Fibroblast of skin of back (primary cell): Measurements from ENCODE around the gene RSU1.

Source experiments
- DNase-seq: peaks from one replicate; pipeline ENCODE4 v3.0.0-alpha.2; 2013

RSU1 gene

DNA sequence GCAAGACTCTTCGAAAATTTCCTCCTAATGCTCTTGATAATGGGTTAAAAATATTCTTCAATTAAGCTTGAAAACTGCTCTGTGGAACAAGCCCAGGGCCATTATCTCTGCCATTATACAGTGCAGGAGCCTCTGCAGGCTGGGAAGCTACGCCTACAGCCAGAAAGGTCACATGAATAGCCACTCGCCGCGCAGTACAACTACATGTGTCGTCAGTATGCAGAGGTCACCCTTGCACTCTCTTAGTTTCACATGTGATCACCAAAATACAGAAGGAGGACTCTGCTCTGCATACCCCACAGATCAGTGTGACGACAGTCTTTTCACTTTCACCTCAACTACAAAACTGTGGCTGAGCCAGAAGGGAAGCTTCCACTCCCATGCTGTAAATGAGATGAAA is 153.8 kb downstream of the RSU1 start:
- DNase-seq, result no peak

DNA sequence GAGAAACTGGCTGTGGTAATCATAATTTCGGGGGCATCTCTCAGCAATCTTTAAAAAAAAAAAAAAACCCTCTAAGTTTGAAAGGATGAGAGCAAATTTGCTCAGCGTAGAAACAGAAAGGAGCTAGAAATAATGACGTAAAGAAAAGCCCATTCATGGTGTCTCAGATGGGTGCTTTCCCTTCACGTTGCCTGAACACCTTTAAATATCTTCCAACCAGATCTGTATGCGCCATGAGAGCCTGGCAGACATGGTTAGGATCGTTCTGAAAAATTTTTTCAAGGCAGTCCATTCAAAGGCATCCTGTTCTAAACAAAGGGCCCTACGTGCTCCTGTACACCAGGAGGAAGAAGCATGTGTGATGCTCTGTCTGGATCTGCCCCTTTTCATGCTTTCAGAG is 154.3 kb downstream of the RSU1 start:
- no peak for DNase-seq

GRCh38 chr10:16656895-16657294 is 160.3 kb downstream of the RSU1 start:
- no peak for DNase-seq

- no peak for DNase-seq
Observed at GRCh38 chr10:16653224-16653623, 164.0 kb downstream of the RSU1 start.

DNA sequence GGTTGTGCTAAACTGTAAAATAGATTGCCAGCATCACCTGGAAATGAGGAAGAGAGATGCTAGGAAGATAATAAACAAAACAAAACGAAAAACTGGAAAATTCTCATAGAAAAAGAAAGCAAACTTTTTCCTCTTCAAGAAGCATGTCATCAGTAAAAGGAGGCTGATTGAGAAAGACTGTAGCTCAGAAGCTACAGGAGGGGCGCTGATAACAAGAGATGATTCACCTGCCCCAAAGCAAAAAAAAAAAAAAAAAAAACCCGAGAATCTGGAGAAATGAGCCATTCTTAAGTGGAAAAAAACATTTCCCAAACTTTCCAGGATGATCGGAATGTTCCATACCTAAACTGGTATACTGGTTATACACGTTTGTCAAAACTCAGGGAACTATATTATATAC is 165.1 kb downstream of the RSU1 start:
- DNase-seq, result peak; percentile 4

DNA sequence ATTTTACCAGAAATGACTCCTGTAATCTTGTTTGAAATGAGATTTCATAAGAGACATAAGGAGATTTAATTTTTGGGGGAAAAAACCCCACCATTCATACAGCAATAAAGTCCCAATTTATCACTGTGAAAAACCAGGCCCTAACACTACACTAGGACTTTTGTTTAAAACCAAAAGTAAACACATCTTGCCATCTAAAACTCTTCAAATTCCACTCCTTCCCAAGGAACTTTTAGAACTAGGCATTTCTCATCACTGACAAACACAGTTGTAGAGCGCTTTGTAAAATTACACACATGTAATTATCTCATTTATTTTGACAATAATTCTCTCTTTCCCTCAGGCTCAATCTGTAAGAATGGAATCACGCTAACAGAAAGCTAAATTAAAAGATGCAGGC is 167.5 kb downstream of the RSU1 start:
- no peak for DNase-seq

GRCh38 chr10:16648366-16648765 is 168.9 kb downstream of the RSU1 start:
- DNase-seq, result no peak

- no peak for DNase-seq
Observed at GRCh38 chr10:16646181-16647059, 170.8 kb downstream of the RSU1 start.

- DNase-seq, result peak; percentile 71
Observed at GRCh38 chr10:16644146-16644545, 173.1 kb downstream of the RSU1 start.

- no peak for DNase-seq
Observed at GRCh38 chr10:16643502-16643901, 173.7 kb downstream of the RSU1 start.

GRCh38 chr10:16640153-16640552 is 177.1 kb downstream of the RSU1 start:
- no peak for DNase-seq

DNA sequence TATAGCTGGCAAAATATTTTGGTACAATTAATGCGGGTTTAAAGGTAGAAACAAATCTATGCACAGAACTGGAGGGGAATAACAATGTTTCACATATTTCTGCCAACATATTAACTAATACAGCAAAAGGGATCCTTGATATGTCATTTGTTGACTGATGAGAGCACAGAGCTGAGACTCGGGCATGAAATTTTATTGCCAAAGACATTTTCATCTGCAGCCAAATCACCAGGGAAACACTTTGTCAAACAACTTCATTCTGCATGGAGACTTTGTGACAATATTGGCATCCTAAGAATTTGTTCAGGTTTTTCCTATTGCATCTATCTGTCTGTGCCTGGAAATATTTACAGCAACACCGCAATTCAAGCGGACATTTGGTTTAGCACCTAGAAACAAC is 177.8 kb downstream of the RSU1 start:
- DNase-seq, result no peak

DNA sequence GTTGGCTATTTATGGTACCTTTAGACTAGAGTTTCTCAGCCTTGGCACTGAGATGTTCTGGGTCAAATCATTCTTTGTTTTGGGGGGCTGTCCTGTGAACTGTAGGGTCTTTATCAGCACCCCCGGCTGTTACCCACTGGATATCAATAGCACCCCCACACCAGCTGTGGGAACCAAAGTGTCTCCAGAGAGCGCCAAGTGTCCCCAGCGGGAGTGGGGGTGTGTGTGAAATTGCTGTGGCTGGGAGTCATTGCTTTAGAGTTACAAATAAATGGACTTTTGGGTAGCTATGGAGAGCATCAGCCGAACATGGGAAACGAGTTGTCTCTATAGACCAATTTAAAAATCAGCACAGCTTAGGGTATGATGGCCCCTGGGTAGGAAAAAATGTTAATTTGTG is 184.2 kb downstream of the RSU1 start:
- DNase-seq, result no peak

DNA sequence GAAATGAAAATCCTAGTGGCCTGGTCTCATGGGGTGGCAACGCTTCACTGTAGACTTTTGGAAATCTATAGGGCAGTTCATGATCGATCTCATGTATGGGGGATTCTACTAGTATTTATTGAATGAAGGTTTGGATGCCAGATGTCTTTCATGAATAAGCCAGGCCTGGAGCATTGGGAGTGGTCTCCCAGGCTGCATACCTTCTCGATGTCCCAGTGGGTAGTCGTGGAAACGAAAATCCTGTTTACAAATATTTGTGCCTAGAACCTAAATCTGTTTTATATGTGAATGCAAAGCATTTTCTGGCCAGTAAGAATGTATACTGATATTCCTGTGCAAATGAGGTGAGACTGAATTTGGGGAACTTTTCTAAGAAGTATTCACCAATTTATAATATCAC is 190.5 kb downstream of the RSU1 start:
- DNase-seq, result peak; percentile 15

GRCh38 chr10:16612981-16613355 is 204.3 kb downstream of the RSU1 start:
- DNase-seq, result no peak

DNA sequence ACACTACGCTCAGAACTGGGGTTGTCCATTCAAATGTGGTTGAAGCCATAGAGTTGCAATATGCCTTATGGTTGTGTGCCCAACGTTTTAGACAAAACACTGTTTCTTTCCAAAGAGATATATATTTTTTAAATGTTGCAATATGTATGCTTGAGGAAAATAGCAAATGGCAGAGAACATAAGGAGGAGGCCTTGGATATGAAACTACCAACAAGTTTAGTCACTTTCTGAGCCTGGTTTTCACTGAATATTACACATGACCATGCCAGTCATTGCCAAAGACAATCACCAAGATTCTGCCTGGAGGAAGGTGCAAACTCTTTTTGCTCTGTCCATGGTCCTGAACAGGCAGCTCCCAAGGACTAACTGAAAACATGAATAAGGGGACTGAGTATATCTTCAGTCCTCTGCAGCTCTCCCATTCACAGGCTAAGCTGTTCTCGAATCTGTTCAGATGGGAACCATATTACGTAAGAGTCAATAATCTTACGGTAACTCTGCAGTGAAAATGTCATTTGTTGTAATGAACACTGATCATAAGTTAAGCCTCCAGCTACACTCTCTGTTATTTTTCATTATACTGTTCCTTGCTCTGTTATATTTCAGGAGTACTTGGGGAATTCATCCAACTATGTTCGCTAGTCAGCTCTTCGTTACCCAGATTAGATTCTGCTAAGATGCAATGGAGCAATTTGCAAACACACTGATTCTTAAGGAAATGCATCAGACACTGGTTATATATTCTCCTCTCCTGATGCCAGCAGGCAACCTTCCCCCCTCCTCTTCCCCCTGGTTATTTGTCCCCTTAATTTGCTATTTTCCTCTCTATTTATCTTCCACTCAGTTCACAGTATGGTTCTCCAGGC is 204.9 kb downstream of the RSU1 start:
- DNase-seq, result peak; percentile 52

DNA sequence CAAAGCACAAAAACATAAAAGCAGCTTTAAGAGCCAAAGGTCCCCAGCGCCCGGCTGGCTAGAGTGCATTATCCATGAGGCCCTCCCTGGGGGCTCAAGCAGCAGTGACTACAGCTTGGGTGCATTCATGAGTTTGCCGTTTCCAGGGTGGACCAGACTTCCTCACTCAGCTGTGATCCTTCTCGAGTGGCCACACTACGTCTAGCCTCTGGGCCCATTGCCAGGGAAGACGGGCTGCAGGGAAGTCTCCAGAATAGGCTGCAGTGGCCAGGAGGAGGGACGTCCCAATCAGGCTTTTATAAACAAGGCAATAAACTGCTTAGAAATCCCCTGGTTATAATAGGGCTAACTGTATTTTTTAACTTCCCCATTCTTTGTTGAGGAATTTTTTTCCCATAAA is 206.2 kb downstream of the RSU1 start:
- no peak for DNase-seq

DNA sequence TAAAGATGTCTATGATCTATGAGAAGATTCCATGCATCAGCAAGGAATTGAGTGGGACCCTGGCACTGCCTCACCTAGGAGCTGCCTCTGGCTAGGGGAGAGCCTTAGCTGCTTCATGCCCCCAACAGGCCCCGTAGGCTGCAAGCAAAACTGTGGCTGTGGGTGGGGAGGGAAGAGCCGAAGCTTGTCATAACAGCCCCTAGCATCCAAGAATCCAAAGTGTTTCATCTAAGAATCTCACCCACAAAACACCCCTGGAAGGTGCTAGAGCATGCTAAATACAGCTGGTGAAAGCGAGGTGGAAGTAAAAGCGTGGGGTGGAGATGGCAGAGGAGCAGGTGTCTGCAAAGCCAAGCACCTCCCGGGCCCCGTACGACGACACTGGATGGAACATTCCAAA is 208.0 kb downstream of the RSU1 start:
- no peak for DNase-seq

GRCh38 chr10:16606923-16607322 is 210.3 kb downstream of the RSU1 start:
- no peak for DNase-seq

DNA sequence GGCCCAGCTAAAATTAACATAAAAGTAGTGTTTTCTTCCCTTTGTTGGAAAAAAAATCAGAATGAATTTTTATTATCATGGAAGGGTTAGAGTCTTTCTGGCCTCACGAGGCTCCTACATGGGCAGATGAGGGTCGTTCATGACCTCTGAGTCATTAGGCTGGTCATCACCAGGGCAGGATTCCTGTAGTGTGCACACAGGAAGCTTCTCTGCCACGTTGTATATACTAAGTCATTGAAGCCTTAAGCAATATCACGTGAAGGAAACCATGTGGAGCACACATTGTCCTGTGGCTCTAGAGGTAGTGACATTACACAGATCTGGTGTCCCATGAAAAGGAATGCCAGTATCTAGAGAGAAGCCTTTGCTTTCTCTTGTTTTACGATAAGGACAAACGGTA is 210.8 kb downstream of the RSU1 start:
- peak; percentile 11 for DNase-seq

DNA sequence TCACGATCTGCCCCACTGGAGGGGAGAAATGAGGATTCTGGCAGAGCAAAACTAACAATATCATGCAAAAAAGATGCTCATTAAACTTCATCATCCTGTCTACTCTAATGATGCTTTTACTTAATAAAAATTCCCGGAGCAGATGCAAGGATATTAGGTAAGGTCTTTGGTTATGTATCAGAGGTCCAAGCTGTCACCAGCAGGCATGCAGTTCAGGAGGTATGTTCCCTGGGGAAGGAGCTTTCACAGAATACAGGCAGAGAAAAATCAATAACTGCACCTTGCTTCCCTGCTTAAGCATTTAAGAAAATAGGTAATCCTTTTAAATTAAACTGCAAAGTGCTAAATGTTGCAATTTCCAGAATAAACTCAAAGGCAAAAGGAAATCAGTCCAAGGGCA is 213.9 kb downstream of the RSU1 start:
- no peak for DNase-seq

DNA sequence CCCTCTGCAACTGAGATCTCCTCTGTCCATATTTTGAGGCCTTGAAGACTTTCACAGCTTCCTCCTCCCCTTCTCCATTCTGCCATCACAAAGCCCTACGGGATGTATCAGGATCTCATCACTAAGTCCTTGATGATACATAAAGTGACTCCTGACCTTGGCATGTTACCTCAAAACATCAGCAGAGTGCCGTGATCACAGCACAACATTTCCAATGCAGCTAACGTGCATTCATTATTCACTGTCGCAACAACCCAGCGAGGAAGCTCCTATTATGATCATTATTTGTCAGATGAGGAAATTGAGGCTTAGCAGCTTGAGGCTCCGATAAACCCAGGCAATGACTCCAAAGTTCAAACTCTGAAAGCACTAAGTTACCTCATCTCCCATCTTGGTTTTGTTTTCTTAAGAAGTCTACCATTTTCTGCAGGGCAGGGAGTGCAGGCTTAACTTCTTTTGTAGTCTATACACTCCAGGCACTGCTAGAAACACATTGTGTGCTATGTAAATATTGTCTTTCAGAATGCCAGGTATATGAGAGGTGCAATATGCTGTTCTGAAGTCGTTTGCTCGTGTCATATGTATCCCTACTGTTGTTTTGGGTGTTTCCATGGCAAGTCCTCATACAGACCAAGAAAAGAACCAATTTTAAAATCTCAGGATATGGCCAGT is 215.0 kb downstream of the RSU1 start:
- no peak for DNase-seq

DNA sequence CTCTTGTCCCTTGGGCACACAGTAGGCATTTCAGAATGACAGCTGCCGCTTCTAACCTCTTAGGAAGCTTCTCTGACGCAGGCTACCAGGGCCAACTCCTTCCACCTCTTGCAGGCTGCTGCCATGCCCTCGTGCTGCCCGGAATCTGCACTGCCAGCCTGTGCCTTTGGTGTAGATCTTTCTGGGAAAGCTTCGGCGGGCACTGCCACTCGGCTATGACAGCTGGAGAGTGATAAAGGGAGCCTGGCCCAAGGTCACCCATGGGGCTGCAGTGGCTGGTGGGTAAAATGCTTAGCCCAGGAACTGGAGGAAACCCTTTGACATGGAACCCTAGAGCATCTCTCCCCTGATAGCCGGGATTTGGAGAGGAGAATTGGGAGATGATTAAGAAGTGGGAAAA is 217.6 kb downstream of the RSU1 start:
- DNase-seq, result no peak
